ENCODE data around the gene FAM13A.

- no peak for TF ChIP-seq EZH2phosphoT487 (IDR thresholded peaks at IDR 0.05; ENCODE audit: low read length)
- TF ChIP-seq CTCF (IDR thresholded peaks at IDR 0.05; ENCODE audit: low read length): no peak
Observed at GRCh38 chr4:88761861-88762523, 295.0 kb downstream of the FAM13A start.

All from MM.1S (cell line).